GM12864 (cell line): Measurements from ENCODE around the gene PNMA1.

Experiments used
- DNase-seq: peaks from one replicate; pipeline ENCODE4 v3.0.0-alpha.2; 2011; ENCODE audit warnings: low read depth
- H3K4me3 ChIP-seq: 2 replicates; pipeline ENCODE4 v1.5.1; 2011; ENCODE audit warnings: mild to moderate bottlenecking, low read depth, low read length, control low read depth
- CTCF ChIP-seq: IDR thresholded peaks from 2 replicates; pipeline ENCODE4 v1.5.1; 2011; ENCODE audit warnings: low read depth, mild to moderate bottlenecking, moderate library complexity, low read length, control low read depth, inconsistent platforms; ENCODE audit errors: missing control alignments

Gene PNMA1

GRCh38 chr14:73723797-73724661 lies 9.8 kb upstream of the PNMA1 start:
- TF ChIP-seq CTCF = no peak
- DNase-seq = no peak
- H3K4me3 ChIP-seq = no peak overlapping the region

GRCh38 chr14:73723406-73723796 lies 9.2 kb upstream of the PNMA1 start:
- no peak for DNase-seq
- TF ChIP-seq CTCF = no peak
- no peak overlapping the region for H3K4me3 ChIP-seq

- no peak for TF ChIP-seq CTCF
- H3K4me3 ChIP-seq = no peak overlapping the region
These were observed 8.4 kb upstream of the PNMA1 start for GRCh38 chr14:73722581-73722980.

GRCh38 chr14:73721101-73721821 lies 7.1 kb upstream of the PNMA1 start:
- H3K4me3 ChIP-seq = no peak overlapping the region
- TF ChIP-seq CTCF = no peak
- no peak for DNase-seq

More at GRCh38 chr14:73722581-73722980, 8.4 kb upstream of the PNMA1 start:
- DNase-seq = no peak

GRCh38 chr14:73720636-73721035 lies 6.5 kb upstream of the PNMA1 start:
- DNase-seq = no peak
- no peak for TF ChIP-seq CTCF
- H3K4me3 ChIP-seq = no peak overlapping the region

GRCh38 chr14:73719791-73720190 lies 5.6 kb upstream of the PNMA1 start:
- no peak for DNase-seq
- H3K4me3 ChIP-seq = no peak overlapping the region
- TF ChIP-seq CTCF = no peak
